ENCODE data around the gene ACAD11. TPM values are rescaled to one million over a fixed set of nuclear protein-coding genes. Genes with fewer than 3 reads are reported as not detected.

ACAD11 gene
- total and polyA plus RNA-seq, 9 of the 15 experiments (the other 6 are each of a cell fraction or from before 2014, with no cell fraction given): 1.3 to 8.4 (median 4.0) TPM

DNA sequence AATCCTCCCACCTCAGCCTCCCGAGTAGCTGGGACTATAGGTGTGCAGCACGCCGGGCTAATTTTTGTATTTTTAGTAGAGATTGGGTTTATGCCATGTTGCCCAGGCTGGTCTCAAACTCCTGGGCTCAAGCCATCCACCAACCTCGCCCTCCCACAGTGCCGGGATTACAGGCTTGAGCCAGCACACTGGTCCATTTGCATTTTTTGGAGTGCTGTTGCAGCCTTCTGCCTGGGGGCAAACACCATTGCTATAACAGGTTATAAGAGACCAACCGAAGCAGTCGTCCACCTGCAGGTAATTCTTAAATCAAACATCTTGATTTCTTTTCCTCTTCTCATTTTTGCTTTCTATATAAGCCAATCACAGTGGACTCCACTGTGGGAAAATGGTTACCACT is 34.8 kb downstream of the ACAD11 start (continued):
- TF ChIP-seq ZNF57 (CRISPR knock-in tag; IDR thresholded peaks at IDR 0.05) (no peak), NCOA6 (IDR thresholded peaks at IDR 0.05) (no peak), KLF1 (tag; IDR thresholded peaks at IDR 0.05) (no peak)

DNA sequence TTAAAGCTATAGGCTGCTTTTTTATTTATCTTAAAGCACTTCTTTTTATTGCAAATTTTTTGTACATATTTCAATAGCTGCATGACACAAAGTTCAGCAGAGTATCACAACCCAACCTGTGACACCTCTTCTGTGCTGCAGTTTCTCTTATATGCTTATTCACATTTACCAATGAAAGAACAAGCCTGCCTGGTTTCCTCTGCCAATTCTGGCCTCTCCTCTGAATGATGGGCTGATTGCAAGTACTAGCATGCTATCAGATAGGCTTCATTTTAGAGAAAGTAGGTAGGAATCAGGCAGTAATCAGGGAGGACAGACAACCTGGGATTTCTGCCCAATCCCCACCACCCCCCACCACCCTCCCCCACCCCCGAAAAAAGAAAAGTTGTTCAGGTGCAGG is 36.0 kb downstream of the ACAD11 start:
- no CpG with 5 or more reads among the region's 1 CpG for WGBS (ENCODE audit: insufficient coverage, low coverage, missing lambda C conversion rate)
- intact Hi-C loops (cut with micrococcal nuclease): no loop called here
- no peaks in the 10 kb centered on the region for H4K20me1 ChIP-seq (replicated peaks; ENCODE audit: control insufficient read depth, insufficient read depth, low read length)
- no peaks in the 10 kb centered on the region for H3K36me3 ChIP-seq (ENCODE audit: control insufficient read depth, insufficient read depth, low read length)
- DNase-seq (ENCODE audit: extremely low read depth in 1 of 4, low spot score in 3 of 4): no peak
- ChIA-PET POLR2A (no interaction called here), CTCF (ENCODE audit: low intra/inter-chr PET ratio) (no interaction called here)
- H3K4me3 ChIP-seq: no peak overlapping the region
- H2AFZ ChIP-seq (ENCODE audit: low read depth, low read length): no peak overlapping the region
- no peak for FAIRE-seq
- H3K27ac ChIP-seq (ENCODE audit: extremely low read depth, low read depth, low read length): no peak overlapping the region
- H3K9me3 ChIP-seq (replicated peaks; ENCODE audit: control insufficient read depth, insufficient read depth, low read depth, low read length): no peaks in the 10 kb centered on the region
- no peaks in the 10 kb centered on the region for H3K79me2 ChIP-seq (ENCODE audit: control insufficient read depth, insufficient read depth, low read length)
- no peaks in the 10 kb centered on the region for H3K27me3 ChIP-seq (ENCODE audit: control insufficient read depth in 2 of 2, insufficient read depth in 2 of 2, low read length in 2 of 2)
- ATAC-seq: no peak
- in situ Hi-C loops (cut with MboI): no loop called here
- H3K4me2 ChIP-seq (ENCODE audit: insufficient read depth, low read length): no peak overlapping the region
- no peaks in the 10 kb centered on the region for H3K4me1 ChIP-seq (replicated peaks in 1 of 2; ENCODE audit: control insufficient read depth in 2 of 2, insufficient read depth in 2 of 2, low read length in 2 of 2)
- no peaks in the 10 kb centered on the region for H3K9me1 ChIP-seq (ENCODE audit: control insufficient read depth, insufficient read depth, low read length)
- no TSS peak for BruUV-seq (replicated peaks)
- no peak overlapping the region for H3K9ac ChIP-seq (ENCODE audit: insufficient read depth in 1 of 2, low read depth in 2 of 2, low read length in 2 of 2)
- TF ChIP-seq DACH1 (IDR thresholded peaks at IDR 0.05; ENCODE audit: partially characterized antibody) (no peak), RAD51 (IDR thresholded peaks at IDR 0.05; ENCODE audit: borderline replicate concordance, low read depth) (no peak), HLTF (IDR thresholded peaks at IDR 0.05) (no peak), SIX5 (IDR thresholded peaks at IDR 0.05; ENCODE audit: borderline replicate concordance in 1 of 2, insufficient read depth in 1 of 2, low read depth in 1 of 2, low read length in 2 of 2) (no peak), GTF2F1 (IDR thresholded peaks at IDR 0.05; ENCODE audit: low read depth, low read length) (no peak), DPF2 (IDR thresholded peaks at IDR 0.05) (no peak), CEBPG (CRISPR knock-in tag; IDR thresholded peaks at IDR 0.05) (no peak), CEBPG (tag; conservative IDR thresholded peaks at IDR 0.05 in 1 of 2, IDR thresholded peaks at IDR 0.05 in 1 of 2) (no peak), ASH1L (IDR thresholded peaks at IDR 0.05; ENCODE audit: borderline replicate concordance, low read depth, partially characterized antibody) (no peak), TOE1 (IDR thresholded peaks at IDR 0.05; ENCODE audit: borderline replicate concordance) (no peak), TOE1 (CRISPR knock-in tag; IDR thresholded peaks at IDR 0.05; ENCODE audit: borderline replicate concordance, low read depth) (no peak), STAT5A (IDR thresholded peaks at IDR 0.05; ENCODE audit: borderline replicate concordance, low read length) (no peak)
- TF ChIP-seq, protein P1, sequence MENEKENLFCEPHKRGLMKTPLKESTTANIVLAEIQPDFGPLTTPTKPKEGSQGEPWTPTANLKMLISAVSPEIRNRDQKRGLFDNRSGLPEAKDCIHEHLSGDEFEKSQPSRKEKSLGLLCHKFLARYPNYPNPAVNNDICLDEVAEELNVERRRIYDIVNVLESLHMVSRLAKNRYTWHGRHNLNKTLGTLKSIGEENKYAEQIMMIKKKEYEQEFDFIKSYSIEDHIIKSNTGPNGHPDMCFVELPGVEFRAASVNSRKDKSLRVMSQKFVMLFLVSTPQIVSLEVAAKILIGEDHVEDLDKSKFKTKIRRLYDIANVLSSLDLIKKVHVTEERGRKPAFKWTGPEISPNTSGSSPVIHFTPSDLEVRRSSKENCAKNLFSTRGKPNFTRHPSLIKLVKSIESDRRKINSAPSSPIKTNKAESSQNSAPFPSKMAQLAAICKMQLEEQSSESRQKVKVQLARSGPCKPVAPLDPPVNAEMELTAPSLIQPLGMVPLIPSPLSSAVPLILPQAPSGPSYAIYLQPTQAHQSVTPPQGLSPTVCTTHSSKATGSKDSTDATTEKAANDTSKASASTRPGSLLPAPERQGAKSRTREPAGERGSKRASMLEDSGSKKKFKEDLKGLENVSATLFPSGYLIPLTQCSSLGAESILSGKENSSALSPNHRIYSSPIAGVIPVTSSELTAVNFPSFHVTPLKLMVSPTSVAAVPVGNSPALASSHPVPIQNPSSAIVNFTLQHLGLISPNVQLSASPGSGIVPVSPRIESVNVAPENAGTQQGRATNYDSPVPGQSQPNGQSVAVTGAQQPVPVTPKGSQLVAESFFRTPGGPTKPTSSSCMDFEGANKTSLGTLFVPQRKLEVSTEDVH (IDR thresholded peaks at IDR 0.05; ENCODE audit: low read depth, partially characterized antibody): no peak
- TF ChIP-seq, protein P2, sequence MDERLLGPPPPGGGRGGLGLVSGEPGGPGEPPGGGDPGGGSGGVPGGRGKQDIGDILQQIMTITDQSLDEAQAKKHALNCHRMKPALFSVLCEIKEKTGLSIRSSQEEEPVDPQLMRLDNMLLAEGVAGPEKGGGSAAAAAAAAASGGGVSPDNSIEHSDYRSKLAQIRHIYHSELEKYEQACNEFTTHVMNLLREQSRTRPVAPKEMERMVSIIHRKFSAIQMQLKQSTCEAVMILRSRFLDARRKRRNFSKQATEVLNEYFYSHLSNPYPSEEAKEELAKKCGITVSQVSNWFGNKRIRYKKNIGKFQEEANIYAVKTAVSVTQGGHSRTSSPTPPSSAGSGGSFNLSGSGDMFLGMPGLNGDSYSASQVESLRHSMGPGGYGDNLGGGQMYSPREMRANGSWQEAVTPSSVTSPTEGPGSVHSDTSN (CRISPR knock-in tag; IDR thresholded peaks at IDR 0.05; ENCODE audit: low read depth): no peak
- TF ChIP-seq, protein P2 (tag; conservative IDR thresholded peaks at IDR 0.05; ENCODE audit: low read depth): no peak
- TF ChIP-seq, protein P3, sequence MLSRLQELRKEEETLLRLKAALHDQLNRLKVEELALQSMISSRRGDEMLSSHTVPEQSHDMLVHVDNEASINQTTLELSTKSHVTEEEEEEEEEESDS (CRISPR knock-in tag; IDR thresholded peaks at IDR 0.05): no peak
